C4-2B (cell line): ENCODE results near the gene THEMIS2.
A peak's percentile ranks its signal among the peaks of the same experiment; 100 is the strongest.

Source experiments
- H3K27ac ChIP-seq: fragments of 450-650 bp; 2 replicates; pipeline ENCODE4 v1.5.1; 2017
- CTCF ChIP-seq: fragments of 450-650 bp; conservative IDR thresholded peaks from 2 replicates; pipeline ENCODE4 v1.5.1; 2017; ENCODE audit warnings: mild to moderate bottlenecking
- ZFX ChIP-seq: fragments of 450-650 bp; IDR thresholded peaks from 2 replicates; pipeline ENCODE4 v1.6.1; 2017

The THEMIS2 gene

DNA sequence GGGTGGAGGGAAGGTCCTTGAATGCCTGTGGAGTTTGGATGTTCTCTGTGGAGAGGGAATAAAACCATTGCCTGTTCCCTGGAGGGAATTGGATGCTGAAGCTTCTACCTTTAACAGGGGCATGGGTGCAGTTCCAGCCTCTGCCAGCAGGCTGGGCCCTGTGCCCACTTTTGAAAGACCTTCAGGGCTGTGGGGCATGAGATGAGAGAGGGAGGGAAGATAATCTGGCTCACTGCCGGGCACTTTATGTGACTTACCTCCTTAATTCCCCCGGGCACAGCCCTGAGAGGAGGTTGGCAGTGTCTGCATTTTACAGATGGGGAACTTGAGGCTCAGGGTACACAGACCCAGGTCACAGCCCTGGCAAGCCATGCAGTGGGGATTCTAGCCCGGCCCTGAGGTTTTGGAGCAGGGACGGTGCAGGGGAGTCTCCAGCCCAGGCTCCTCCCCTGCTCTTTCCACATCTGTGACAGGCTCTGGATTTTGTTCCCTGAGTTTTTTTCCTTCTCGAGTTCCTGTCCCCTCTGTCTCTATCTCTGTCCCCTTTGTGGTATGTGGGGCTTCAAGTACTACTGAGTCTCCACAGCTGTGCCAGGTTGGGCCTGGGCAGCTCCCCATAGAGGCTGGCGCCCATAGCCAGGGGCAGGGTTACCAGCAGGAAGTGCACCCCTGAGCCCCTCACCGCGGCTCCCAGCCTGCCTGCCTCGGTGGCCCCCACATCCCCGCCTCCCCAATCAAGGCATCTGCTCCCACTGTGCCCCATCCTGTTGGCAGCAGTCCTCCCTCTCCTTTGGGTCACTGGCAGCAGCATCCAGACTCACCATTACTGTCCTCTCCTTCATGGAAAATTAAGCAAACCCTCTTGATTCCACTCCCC is 14.0 kb upstream of the THEMIS2 start:
- H3K27ac ChIP-seq, result peak overlapping the region; percentile 5; the same call in 1 of the 2 replicates

GRCh38 chr1:27858949-27859576 is 13.3 kb upstream of the THEMIS2 start:
- no peak overlapping the region for H3K27ac ChIP-seq

More for the DNA sequence above, 14.0 kb upstream of the THEMIS2 start:
- no peak for TF ChIP-seq ZFX
- peak; percentile 95 for TF ChIP-seq CTCF

GRCh38 chr1:27861436-27861835 is 10.9 kb upstream of the THEMIS2 start:
- no peak overlapping the region for H3K27ac ChIP-seq
- TF ChIP-seq ZFX (no peak), CTCF (no peak)

More at GRCh38 chr1:27858949-27859576, 13.3 kb upstream of the THEMIS2 start:
- no peak for TF ChIP-seq ZFX
- TF ChIP-seq CTCF, result no peak

DNA sequence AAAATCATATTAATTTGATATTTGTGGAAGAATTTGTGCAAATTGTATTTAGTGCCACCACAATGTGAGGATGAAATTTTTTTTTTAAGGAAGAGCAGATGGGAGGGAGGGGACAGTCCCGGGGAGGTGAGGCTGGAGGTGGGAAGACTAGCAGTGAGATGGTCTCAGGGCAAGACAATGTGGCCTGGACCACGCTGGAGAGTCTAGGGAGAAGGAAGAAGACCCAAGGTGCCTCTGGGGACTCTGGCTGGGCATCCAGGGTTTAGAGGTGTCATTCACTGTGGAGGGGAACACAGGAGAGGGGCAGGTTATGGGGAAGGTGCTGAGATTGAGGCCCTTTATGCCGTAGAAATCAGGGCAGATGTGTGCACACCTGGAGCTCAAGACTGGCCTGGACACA is 10.3 kb upstream of the THEMIS2 start:
- H3K27ac ChIP-seq, result no peak overlapping the region
- TF ChIP-seq ZFX (no peak), CTCF (no peak)

DNA sequence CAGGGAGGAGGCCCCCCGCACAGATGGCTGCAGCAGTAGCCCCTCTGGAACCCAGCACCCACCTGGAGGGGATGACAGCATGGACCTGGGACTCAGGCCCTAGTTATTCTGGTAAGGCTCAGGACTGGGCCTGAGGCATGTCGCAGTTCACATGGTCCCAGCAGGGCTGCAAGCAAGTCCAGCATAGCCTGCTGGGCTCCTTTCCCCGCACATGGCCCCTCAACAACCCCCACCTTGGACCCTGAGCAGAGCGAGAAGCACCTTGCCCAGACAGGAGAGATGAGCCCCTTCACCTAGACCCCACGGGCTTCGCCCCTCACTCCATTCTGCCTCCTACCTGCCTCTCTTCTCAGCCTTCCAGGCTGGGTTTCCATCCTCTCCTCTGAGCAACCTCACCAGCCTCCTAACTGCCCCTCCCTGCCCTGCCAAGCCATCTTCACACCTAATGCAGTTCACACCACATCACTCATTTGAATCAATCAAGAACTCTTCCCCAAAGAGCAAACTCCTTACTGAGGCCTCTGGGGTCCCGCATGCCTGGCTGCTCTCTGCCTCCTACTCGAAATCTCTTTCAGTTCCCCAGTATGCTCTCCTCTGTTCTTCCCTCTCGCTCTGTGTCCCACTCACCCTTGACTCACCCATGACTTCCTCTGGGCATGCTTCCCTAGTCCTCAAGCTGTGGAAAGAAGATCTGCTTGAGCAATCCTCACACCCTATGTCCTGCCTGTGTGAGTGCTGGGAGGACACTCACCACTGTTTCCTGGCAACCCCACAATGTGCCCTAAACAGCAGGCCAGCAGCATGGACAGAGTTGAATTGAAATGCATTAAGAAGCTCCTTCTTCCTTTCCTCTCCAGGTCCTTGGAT is 9.4 kb upstream of the THEMIS2 start:
- TF ChIP-seq CTCF (no peak), ZFX (no peak)
- no peak overlapping the region for H3K27ac ChIP-seq

GRCh38 chr1:27863538-27863915 is 8.8 kb upstream of the THEMIS2 start:
- TF ChIP-seq CTCF (no peak), ZFX (no peak)
- no peak overlapping the region for H3K27ac ChIP-seq
